Measurements from ENCODE around the gene TMEM106B.
"Not testable (repeated sequence)": the region's sequence is repeated elsewhere in the genome, so short reads cannot be mapped to it uniquely, and the experiment has no call there.

Gene TMEM106B

DNA sequence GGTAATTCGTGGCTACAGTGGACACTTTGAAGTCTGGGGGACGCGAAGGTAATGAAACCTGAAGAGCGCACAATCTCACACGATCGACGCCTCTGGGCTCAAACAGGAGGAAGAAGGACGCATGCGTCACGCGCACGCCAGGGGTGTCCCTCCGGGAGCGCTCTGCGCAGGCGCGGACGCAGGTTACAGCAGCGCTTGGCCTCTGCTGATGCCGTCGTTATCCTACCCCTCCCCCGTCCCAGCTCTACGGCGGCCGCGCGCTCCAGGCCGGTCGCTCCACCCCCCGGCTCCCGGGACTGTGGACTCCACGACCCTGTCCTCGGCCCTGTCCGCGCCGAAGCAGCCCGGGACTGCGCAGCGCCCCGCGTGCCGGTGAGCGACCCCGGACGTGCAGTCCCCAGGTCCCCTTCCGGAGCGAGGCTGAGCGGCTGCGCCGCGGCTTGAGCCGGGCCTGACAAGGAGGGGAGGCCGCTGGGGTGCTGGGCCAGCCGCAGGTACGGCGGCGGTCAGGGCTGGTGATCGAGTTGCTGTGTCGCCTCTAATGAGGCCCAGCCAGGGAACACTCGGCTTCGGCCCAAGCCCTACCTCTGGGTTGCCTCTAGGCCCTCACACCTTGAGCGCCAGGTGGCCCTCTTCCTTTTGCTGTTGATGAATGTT lies at the start of gene TMEM106B:
Gene TMEM106B, plus strand, starts transcription at position 241 of the 657 bp plus-strand sequence. CDS start 3,517 bp downstream, outside the sequence.
- TF ChIP-seq, protein P1, sequence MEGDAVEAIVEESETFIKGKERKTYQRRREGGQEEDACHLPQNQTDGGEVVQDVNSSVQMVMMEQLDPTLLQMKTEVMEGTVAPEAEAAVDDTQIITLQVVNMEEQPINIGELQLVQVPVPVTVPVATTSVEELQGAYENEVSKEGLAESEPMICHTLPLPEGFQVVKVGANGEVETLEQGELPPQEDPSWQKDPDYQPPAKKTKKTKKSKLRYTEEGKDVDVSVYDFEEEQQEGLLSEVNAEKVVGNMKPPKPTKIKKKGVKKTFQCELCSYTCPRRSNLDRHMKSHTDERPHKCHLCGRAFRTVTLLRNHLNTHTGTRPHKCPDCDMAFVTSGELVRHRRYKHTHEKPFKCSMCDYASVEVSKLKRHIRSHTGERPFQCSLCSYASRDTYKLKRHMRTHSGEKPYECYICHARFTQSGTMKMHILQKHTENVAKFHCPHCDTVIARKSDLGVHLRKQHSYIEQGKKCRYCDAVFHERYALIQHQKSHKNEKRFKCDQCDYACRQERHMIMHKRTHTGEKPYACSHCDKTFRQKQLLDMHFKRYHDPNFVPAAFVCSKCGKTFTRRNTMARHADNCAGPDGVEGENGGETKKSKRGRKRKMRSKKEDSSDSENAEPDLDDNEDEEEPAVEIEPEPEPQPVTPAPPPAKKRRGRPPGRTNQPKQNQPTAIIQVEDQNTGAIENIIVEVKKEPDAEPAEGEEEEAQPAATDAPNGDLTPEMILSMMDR (IDR thresholded peaks at IDR 0.05; ENCODE audit: extremely low read depth, insufficient read depth, missing control alignments) = peak; percentile 44
- DNase-seq (ENCODE audit: low spot score) = peak; percentile 87
- in situ Hi-C loops (cut with MboI; ENCODE audit: low pct_unique_long_range_greater_than_20kb, low sequenced_read_pairs, unreplicated experiment) = no loop called here

DNA sequence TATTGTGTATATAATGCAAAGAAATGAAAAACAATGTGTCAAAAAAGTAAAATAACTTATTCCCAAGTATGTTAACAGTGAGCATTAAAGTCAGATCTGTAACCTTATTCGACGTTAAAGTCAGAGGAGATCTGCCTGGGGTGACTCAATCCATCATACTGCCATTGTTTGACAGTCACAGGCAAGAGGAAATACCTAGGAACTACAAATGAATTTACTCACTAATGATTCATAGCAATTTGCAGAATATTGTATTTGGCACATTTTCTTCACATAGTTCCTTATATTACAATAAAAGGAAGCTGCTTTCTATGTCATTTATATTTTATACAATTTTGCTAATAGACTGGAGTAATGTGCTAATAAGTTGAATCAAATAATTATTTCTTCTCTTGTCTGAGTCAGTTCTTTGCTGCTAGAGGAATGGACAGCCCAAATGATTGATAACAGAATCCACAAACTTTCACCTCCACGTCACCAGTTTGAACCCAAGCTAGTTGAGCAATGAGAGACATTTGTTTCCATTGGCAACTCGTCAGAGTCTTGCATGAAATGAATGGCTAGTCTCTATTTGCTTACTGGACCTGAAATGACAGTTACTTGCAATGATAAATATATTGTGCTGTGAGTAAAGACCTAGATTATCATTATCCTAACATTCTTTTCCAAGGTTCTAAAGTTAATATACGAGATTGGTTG lies 48.5 kb upstream of the TMEM106B start:
- no peak for DNase-seq (ENCODE audit: low spot score)
- in situ Hi-C loops (cut with MboI; ENCODE audit: low pct_unique_long_range_greater_than_20kb, low sequenced_read_pairs, unreplicated experiment) = no loop called here
- TF ChIP-seq, protein P1 (IDR thresholded peaks at IDR 0.05; ENCODE audit: extremely low read depth, insufficient read depth, missing control alignments) = no peak

DNA sequence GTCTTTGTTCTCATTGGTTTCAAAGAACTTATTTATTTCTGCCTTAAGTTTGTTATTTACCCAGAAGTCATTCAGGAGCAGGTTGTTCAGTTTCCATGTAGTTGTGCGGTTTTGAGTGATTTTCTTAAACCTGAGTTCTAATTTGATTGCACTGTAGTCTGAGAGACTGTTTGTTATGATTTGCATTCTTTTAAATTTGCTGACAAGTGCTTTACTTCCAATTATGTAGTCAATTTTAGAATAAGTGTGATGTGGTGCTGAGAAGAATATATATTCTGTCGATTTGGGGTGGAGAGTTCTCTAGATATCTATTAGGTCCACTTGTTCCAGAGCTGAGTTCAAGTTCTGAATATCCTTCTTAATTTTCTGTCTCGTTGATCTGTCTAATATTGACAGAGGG lies 43.0 kb upstream of the TMEM106B start:
- DNase-seq (ENCODE audit: low spot score); in situ Hi-C loops (cut with MboI; ENCODE audit: low pct_unique_long_range_greater_than_20kb, low sequenced_read_pairs, unreplicated experiment): not testable (repeated sequence)

DNA sequence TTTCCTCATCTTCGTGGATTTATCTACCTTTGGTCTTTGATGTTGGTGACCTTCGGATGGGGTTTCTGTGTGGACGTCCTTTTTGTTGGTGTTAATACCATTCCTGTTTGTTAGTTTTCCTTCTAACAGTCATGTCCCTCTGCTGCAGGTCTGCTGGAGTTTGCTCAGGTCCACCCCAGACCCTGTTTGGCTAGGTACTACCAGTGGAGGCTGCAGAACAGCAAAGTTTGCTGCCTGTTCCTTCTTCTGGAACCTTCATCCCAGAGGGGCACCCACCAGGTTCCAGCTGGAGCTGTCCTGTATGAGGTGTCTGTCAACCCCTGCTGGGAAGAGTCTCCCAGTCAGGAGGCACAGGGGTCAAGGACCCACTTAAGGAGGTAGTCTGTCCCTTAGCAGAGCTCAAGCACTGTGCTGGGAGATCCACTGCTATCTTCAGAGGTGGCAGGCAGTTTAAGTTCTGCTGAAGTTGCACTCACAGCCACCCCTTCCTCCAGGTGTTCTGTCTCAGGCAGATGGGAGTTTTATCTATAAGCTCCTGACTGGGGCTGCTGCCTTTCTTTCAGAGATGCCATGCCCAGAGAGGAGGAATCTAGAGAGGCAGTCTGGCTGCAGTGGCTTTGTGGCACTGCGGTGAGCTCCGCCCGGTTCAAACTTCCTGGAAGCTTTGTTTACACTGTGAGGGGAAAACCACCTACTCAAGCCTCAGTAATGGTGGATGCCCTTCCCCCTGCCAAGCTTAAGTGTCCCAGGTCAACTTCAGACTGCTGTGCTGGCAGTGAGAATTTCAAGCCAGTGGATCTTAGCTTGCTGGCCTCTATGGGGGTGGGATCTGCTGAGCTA lies 40.9 kb upstream of the TMEM106B start:
- in situ Hi-C loops (cut with MboI; ENCODE audit: low pct_unique_long_range_greater_than_20kb, low sequenced_read_pairs, unreplicated experiment); DNase-seq (ENCODE audit: low spot score): not testable (repeated sequence)

DNA sequence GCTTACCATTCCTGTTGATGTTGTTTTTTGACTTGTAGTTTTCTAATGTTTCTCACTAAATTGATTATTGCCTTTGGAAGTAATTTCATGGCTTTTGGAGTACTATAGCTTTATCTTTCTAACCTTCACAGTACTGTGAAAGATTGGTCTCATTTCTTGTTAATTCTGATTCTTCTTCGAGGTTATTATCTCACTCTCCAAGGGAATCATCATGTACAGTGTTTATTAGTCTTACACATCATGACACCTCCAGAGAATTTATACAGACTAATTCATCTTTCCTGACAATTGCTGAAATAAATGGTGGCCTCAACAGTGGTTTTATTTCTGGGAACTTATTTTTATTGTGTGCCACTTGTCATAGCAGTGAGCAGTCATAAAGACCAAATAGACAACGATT lies 37.4 kb upstream of the TMEM106B start:
- in situ Hi-C loops (cut with MboI; ENCODE audit: low pct_unique_long_range_greater_than_20kb, low sequenced_read_pairs, unreplicated experiment) = no loop called here
- TF ChIP-seq, protein P1 (IDR thresholded peaks at IDR 0.05; ENCODE audit: extremely low read depth, insufficient read depth, missing control alignments) = no peak
- DNase-seq (ENCODE audit: low spot score) = no peak

DNA sequence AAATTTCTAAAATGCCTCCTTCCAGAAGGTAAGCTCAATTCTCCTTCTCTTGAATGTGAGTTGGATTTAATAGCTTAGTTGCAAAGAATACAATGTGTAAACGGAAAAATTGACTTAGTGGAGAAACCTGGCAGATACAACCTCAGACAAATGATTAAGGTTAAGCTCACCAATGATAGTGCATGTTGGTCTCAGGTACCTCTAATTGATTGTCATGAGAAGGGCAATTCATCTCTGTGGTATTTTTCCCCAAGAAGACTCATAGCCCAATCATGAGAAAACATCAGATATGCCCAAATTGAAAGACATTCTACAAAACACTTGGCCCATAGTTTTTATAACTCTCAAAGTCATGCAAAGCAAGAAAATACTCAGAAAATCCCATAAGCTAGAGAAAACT lies 36.2 kb upstream of the TMEM106B start:
- TF ChIP-seq, protein P1 (IDR thresholded peaks at IDR 0.05; ENCODE audit: extremely low read depth, insufficient read depth, missing control alignments) = no peak
- no peak for DNase-seq (ENCODE audit: low spot score)
- in situ Hi-C loops (cut with MboI; ENCODE audit: low pct_unique_long_range_greater_than_20kb, low sequenced_read_pairs, unreplicated experiment) = no loop called here

DNA sequence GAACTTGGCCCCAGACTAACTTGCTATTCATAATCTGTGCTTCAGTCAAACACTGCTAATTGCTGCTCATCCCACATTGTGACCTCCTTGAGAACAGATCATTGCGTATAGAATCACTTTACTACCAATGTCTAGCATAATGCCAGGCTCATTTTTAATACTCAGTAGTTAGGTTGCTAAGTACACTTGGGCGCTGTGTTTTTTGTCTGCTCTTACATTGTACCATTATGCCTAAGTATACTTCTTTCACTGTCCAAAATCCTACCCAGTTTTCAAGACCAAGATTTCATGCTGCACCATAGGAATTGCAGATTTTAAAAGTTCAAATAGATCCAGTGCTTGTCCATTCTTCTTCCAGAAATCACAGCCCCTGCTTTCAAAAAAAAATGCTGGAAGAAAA lies 32.8 kb upstream of the TMEM106B start:
- TF ChIP-seq, protein P1 (IDR thresholded peaks at IDR 0.05; ENCODE audit: extremely low read depth, insufficient read depth, missing control alignments) = no peak
- in situ Hi-C loops (cut with MboI; ENCODE audit: low pct_unique_long_range_greater_than_20kb, low sequenced_read_pairs, unreplicated experiment) = no loop called here
- no peak for DNase-seq (ENCODE audit: low spot score)

All from GM13977 (cell line).